T-helper 1 cell treated with Interleukin-12 subunit alpha and Interleukin-12 subunit beta and Interleukin-4 antibody, amounts not matched to agents 30 μg/mL and 1 μg/mL, for 36 hours (primary cell): ENCODE results near the gene ADGRD2.

Experiments used
- H3K27ac Mint-ChIP-seq: one replicate; pipeline ENCODE4 v1.8.0; 2021; ENCODE audit warnings: mild to moderate bottlenecking, mixed read lengths
- H3K27me3 Mint-ChIP-seq: one replicate; pipeline ENCODE4 v1.8.0; 2021; ENCODE audit warnings: low read depth, mixed read lengths
- H3K36me3 Mint-ChIP-seq: one replicate; pipeline ENCODE4 v1.8.0; 2021; ENCODE audit warnings: low read depth, mixed read lengths
- H3K4me1 Mint-ChIP-seq: one replicate; pipeline ENCODE4 v1.8.0; 2021; ENCODE audit warnings: low read depth, mixed read lengths
- H3K4me3 Mint-ChIP-seq: one replicate; pipeline ENCODE4 v1.8.0; 2021; ENCODE audit warnings: mild to moderate bottlenecking, moderate library complexity, mixed read lengths
- H3K9me3 Mint-ChIP-seq: one replicate; pipeline ENCODE4 v1.8.0; 2021; ENCODE audit warnings: mixed read lengths

ADGRD2 gene

GRCh38 chr9:124477211-124477647 lies 27.0 kb downstream of the ADGRD2 start:
- Mint-ChIP-seq H3K4me3 (no peak overlapping the region), H3K9me3 (no peaks in the 10 kb centered on the region), H3K27me3 (peaks cover 15% of the 10 kb centered on the region), H3K36me3 (no peaks in the 10 kb centered on the region), H3K27ac (no peak overlapping the region), H3K4me1 (no peaks in the 10 kb centered on the region)

DNA sequence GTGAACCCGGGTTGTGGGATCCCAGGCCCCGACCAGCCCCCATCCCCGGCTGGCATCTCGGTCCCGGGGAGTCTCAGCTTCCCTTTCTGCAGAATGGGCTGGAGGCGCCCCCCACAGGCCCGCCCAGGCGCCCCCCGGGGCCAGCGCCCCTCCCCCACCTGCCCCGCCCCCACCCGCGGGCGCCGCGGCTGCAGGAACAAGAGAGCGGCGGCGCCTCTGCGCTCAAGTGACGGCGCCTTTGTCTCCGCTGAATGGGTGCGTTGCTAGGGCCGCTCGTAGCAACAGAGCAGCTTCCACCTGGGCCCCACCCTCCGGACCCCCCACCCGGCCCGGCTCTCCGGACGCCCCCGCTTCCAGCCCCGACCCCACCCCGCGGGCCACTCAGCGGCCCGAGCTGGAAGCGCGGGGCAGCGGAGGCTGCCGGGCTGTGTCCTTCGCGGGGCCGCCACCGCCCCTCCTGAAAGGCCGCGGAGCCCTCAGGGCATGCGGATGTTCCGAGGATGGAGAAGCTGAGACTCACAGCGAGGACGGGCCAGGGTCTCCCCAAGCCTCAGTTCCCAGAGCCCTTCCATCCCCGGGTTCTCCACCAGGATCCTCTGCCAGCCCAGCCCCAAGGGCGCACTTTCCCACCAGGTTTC lies 27.5 kb downstream of the ADGRD2 start:
- no peak overlapping the region for H3K27ac Mint-ChIP-seq
- H3K4me1 Mint-ChIP-seq, result no peaks in the 10 kb centered on the region
- H3K27me3 Mint-ChIP-seq, result peaks cover 15% of the 10 kb centered on the region
- no peaks in the 10 kb centered on the region for H3K36me3 Mint-ChIP-seq
- H3K9me3 Mint-ChIP-seq, result no peaks in the 10 kb centered on the region
- no peak overlapping the region for H3K4me3 Mint-ChIP-seq

- no peak overlapping the region for H3K27ac Mint-ChIP-seq
- H3K36me3 Mint-ChIP-seq, result no peaks in the 10 kb centered on the region
- H3K9me3 Mint-ChIP-seq, result no peaks in the 10 kb centered on the region
- no peaks in the 10 kb centered on the region for H3K4me1 Mint-ChIP-seq
- no peak overlapping the region for H3K4me3 Mint-ChIP-seq
- peaks cover 15% of the 10 kb centered on the region for H3K27me3 Mint-ChIP-seq
These were observed 28.1 kb downstream of the ADGRD2 start for GRCh38 chr9:124478354-124478753.

GRCh38 chr9:124479371-124479770 lies 29.1 kb downstream of the ADGRD2 start:
- no peaks in the 10 kb centered on the region for H3K36me3 Mint-ChIP-seq
- no peaks in the 10 kb centered on the region for H3K4me1 Mint-ChIP-seq
- no peak overlapping the region for H3K27ac Mint-ChIP-seq
- no peak overlapping the region for H3K4me3 Mint-ChIP-seq
- peaks cover 15% of the 10 kb centered on the region for H3K27me3 Mint-ChIP-seq
- no peaks in the 10 kb centered on the region for H3K9me3 Mint-ChIP-seq

DNA sequence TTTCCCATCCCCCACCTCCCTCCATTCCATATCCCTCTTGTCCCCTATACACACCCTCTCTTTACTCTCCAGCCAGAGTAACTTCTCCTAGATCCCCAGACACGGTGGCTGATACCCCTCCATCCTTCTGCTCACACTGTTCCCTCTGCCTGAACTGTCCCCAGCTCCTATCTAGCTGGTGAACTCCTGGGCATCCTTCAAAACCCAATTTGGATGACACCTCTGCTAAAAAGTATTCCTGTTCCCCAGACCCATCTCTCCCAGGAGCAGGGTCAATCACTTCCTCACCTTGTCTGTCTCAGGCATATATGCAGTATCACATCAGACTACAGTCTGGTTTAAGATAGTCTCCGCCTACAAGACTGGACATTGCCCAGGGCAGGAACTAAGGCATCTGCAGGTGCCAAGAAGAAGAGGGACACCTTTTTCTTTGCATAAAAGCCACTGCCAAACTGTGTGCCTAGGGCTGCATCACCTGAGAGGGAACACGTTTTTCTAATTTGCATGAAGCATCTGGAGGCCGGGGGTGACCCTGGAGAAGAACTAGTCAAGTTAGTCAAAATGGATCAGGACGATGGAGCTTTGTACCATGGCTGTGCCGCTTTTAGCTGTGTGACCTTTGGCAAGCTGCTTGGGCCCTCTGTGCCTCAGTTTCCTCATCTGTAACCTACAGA lies 29.8 kb downstream of the ADGRD2 start:
- H3K36me3 Mint-ChIP-seq, result no peaks in the 10 kb centered on the region
- no peak overlapping the region for H3K4me3 Mint-ChIP-seq
- H3K27me3 Mint-ChIP-seq, result peaks cover 15% of the 10 kb centered on the region
- H3K9me3 Mint-ChIP-seq, result no peaks in the 10 kb centered on the region
- no peak overlapping the region for H3K27ac Mint-ChIP-seq
- no peaks in the 10 kb centered on the region for H3K4me1 Mint-ChIP-seq

GRCh38 chr9:124480621-124480981 lies 30.4 kb downstream of the ADGRD2 start:
- Mint-ChIP-seq H3K36me3 (no peaks in the 10 kb centered on the region), H3K9me3 (no peaks in the 10 kb centered on the region), H3K27ac (no peak overlapping the region), H3K27me3 (peaks cover 15% of the 10 kb centered on the region), H3K4me3 (no peak overlapping the region), H3K4me1 (no peaks in the 10 kb centered on the region)

GRCh38 chr9:124481115-124481514 lies 30.9 kb downstream of the ADGRD2 start:
- no peaks in the 10 kb centered on the region for H3K9me3 Mint-ChIP-seq
- no peaks in the 10 kb centered on the region for H3K36me3 Mint-ChIP-seq
- peaks cover 15% of the 10 kb centered on the region for H3K27me3 Mint-ChIP-seq
- no peaks in the 10 kb centered on the region for H3K4me1 Mint-ChIP-seq
- H3K27ac Mint-ChIP-seq, result no peak overlapping the region
- H3K4me3 Mint-ChIP-seq, result no peak overlapping the region

GRCh38 chr9:124482431-124483031 lies 32.3 kb downstream of the ADGRD2 start:
- H3K36me3 Mint-ChIP-seq, result no peaks in the 10 kb centered on the region
- no peaks in the 10 kb centered on the region for H3K9me3 Mint-ChIP-seq
- H3K4me1 Mint-ChIP-seq, result no peaks in the 10 kb centered on the region
- H3K4me3 Mint-ChIP-seq, result no peak overlapping the region
- no peak overlapping the region for H3K27ac Mint-ChIP-seq
- H3K27me3 Mint-ChIP-seq, result peaks cover 15% of the 10 kb centered on the region

DNA sequence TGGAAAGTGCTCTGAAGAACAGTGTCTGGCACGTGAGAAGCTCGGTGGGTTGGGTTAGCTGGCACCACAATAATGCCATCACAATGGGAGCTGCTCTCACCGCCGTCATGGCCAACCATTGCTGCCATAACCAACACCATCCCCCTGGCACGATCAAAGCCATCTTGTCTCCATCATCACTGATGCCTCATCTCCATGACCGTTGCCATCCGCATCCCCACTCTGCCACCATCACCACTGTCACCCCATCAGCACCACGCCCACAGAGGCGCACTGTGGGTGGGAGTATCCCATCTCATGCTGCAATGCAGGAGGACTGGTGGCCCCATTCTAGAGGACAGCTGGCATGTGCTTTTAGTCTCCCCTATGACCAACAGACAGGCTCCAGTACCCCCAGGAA lies 33.2 kb downstream of the ADGRD2 start:
- Mint-ChIP-seq H3K4me3 (no peak overlapping the region), H3K27ac (no peak overlapping the region), H3K4me1 (no peaks in the 10 kb centered on the region), H3K36me3 (no peaks in the 10 kb centered on the region), H3K27me3 (peaks cover 9% of the 10 kb centered on the region), H3K9me3 (no peaks in the 10 kb centered on the region)

- Mint-ChIP-seq H3K27me3 (no peaks in the 10 kb centered on the region), H3K36me3 (no peaks in the 10 kb centered on the region), H3K4me1 (no peaks in the 10 kb centered on the region), H3K9me3 (no peaks in the 10 kb centered on the region), H3K27ac (no peak overlapping the region), H3K4me3 (no peak overlapping the region)
These were observed 35.0 kb downstream of the ADGRD2 start for GRCh38 chr9:124485201-124485600.

DNA sequence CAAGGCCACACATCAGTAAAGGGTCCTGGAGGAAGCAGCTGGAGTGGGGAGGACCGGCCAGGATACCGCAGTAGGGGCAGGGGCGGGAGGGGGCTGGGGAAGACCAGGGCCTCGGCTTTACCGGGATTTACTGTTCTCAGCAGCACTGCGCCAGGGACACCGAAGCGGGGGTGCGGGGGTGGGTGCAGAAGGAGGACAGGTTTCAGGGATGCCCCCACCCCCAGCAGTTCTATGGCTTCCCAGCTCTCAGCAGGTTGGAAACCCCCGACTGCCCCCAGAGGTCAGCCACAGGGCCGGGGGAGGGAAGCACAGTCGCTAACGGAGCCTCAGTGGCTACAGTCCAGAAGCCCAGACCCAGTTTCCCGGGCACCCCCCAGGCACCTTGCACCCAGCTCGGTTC lies 35.7 kb downstream of the ADGRD2 start:
- Mint-ChIP-seq H3K4me1 (no peaks in the 10 kb centered on the region), H3K4me3 (no peak overlapping the region), H3K9me3 (no peaks in the 10 kb centered on the region), H3K27me3 (no peaks in the 10 kb centered on the region), H3K36me3 (no peaks in the 10 kb centered on the region), H3K27ac (no peak overlapping the region)

- Mint-ChIP-seq H3K9me3 (no peaks in the 10 kb centered on the region), H3K27ac (no peak overlapping the region), H3K4me3 (no peak overlapping the region), H3K36me3 (no peaks in the 10 kb centered on the region), H3K27me3 (no peaks in the 10 kb centered on the region), H3K4me1 (no peaks in the 10 kb centered on the region)
These were observed 36.6 kb downstream of the ADGRD2 start for GRCh38 chr9:124486778-124487259.

DNA sequence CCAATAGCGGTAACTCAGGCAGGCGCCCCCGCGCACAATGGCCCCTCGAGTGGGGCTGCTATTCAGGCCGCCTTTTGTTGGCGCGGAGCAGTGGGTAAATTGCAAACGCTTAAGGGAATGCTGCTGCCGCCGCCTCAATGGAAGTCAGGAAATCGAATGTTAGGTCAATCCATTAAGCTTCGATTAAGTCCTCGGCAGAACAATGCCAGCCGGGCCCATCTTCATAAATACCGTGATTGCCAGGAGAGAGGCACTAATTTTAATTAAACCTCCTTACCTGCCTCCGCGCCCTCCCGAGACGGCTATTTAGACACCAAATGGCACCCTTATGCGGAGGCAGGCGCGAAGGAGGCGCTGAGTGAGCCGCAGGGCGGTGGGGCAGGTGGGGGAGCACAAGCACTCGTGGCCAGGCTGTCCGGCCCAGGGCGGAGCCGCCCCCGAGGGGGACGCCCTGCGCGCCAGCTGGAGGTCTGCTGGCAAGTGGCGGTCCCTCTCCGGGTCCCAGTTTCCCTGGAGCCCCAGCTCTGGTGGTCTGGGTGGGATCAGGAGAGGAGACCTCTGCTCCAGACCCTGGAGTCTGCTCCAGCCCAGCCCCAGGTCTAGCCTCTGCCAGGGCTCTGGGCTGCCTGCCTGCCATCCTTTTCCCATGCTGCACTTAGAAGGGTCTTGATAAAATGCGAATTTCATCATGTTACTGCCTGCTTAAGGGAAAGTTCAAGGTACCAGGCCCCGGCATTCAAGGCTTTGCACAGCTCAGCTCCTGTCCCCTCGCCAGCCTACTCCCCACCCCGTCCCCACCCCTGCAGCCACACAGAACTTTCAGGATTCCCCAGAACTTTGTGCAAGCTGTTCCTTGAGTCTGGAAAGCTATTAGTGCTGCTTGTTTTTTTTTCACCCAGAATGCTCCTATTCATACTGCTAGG lies 37.3 kb downstream of the ADGRD2 start:
- Mint-ChIP-seq H3K27ac (no peak overlapping the region), H3K4me1 (no peaks in the 10 kb centered on the region), H3K9me3 (no peaks in the 10 kb centered on the region), H3K36me3 (no peaks in the 10 kb centered on the region), H3K4me3 (no peak overlapping the region), H3K27me3 (no peaks in the 10 kb centered on the region)

DNA sequence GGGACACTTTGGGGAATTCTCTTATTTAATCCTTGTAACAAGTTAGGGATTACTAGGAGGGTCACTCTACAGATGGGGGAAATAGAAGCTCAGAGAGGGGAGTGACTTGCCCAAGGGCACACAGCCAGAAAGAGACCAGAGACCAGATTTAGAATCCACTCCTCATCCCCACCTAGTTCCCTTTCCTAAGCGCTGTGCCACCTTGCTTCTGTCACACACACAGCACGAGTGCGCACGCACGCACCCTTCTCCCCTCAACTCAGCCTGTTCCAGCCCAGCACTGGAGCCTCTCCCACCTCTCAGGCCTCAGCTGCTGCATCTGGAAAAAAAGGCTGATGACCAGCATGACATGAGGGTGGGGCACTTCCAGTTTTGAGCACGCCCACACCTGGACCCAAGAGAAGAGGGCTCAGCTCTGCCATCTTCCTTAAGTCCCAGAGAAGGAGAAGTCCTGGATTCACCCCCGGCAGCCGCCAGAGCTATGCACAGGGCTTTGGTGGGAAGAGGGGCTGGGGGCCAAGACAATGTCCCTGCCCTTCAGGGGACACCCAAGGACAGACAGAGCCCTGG lies 38.5 kb downstream of the ADGRD2 start:
- no peaks in the 10 kb centered on the region for H3K27me3 Mint-ChIP-seq
- no peaks in the 10 kb centered on the region for H3K36me3 Mint-ChIP-seq
- H3K27ac Mint-ChIP-seq, result no peak overlapping the region
- H3K9me3 Mint-ChIP-seq, result no peaks in the 10 kb centered on the region
- H3K4me1 Mint-ChIP-seq, result no peaks in the 10 kb centered on the region
- no peak overlapping the region for H3K4me3 Mint-ChIP-seq
